ENCODE measurements around the gene MRPS27. TPM values are rescaled to one million over a fixed set of nuclear protein-coding genes. Genes with fewer than 3 reads are reported as not detected.

MRPS27 gene
- total and polyA plus RNA-seq, 5 experiments from 2014 or later: 31.7 to 48.5 (median 43.6) TPM

- Mint-ChIP-seq H3K4me3 (no peak overlapping the region), H3K27ac (no peak overlapping the region), H3K27me3 (no peaks in the 10 kb centered on the region), H3K9me3 (no peaks in the 10 kb centered on the region), H3K36me3 (peaks cover 0 to 19% (median 7%) of the 10 kb centered on the region in 3 donors), H3K4me1 (peaks cover 4 to 28% (median 8%) of the 10 kb centered on the region in 4 donors)
- DNase-seq: no peak
- POLR2A ChIA-PET: no interaction called here
- no peak for ATAC-seq
These were observed 53.2 kb downstream of the MRPS27 start for GRCh38 chr5:72266862-72267261.

DNA sequence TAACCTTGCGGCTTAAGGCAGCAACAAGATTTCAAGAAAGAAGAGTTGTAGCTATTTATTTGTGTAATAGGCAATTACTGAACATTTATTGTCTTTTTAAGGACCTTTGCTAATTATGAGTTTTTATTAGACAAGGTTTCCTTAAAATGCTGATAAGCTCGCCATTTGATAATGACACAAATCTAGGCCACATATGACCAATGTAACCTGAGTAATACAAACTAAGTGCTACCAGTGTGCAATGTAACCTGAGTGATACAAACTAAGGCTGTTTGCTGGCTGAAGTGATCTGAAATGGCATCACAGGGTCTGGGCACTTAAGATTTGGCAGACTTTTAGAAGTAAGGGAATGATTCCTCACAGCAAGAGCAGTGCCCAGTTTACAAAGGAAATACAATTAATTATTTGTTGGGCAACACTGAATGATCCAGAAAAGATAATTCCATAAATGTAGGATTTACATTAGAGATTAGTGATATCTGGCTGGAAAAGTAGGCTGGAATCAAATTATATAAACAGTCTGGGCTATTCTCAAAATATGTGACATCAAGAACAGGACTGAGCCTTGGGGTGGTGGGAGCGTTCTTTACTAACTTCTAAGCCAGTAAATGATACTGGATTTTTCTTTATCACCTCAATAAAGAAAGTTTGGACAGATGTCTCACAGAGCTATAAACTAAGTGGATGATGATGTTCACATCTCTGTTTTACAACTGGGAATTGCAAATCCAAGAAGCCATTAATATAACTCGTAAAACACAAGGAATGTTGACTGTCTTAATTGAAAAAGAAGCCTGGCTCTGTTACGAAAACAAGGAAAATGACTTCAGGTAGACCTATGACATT lies 54.8 kb downstream of the MRPS27 start:
- Mint-ChIP-seq H3K27ac (no peak overlapping the region), H3K36me3 (peaks cover 0 to 27% (median 13%) of the 10 kb centered on the region in 3 donors), H3K4me3 (no peak overlapping the region), H3K9me3 (no peaks in the 10 kb centered on the region), H3K4me1 (peaks cover 4 to 28% (median 8%) of the 10 kb centered on the region in 4 donors), H3K27me3 (no peaks in the 10 kb centered on the region)
- no peak for DNase-seq
- POLR2A ChIA-PET: no interaction called here
- ATAC-seq: no peak

- no peak for ATAC-seq
- no peaks in the 10 kb centered on the region for H3K27me3 Mint-ChIP-seq
- POLR2A ChIA-PET: no interaction called here
- peaks cover 8 to 18% (median 10%) of the 10 kb centered on the region in 4 donors for H3K4me1 Mint-ChIP-seq
- no peak overlapping the region for H3K27ac Mint-ChIP-seq
- no peak overlapping the region for H3K4me3 Mint-ChIP-seq
- peaks cover 0 to 49% (median 20%) of the 10 kb centered on the region in 3 donors for H3K36me3 Mint-ChIP-seq
- no peak for DNase-seq
- no peaks in the 10 kb centered on the region for H3K9me3 Mint-ChIP-seq
These were observed 63.5 kb downstream of the MRPS27 start for GRCh38 chr5:72256536-72256935.

DNA sequence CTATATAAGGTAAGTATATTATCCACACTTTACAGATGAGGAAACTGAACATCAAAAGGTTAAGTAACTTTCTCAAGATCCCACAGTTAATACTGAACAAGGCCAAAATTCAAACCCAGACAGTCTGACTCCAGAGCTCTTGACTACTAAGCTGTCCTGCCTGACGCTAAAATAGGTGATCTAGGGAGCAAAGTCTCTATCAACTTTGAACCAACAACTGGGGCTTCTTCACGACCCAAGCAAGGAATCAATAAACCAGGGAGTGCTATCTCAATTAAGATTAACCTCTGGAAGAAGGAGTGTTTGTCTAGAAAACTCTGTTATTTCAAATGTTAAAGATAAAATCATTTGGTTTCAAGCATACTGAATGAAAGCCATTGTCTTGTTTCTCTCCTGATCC lies 64.4 kb downstream of the MRPS27 start:
- Mint-ChIP-seq H3K4me1 (peaks cover 8 to 26% (median 16%) of the 10 kb centered on the region in 4 donors), H3K27ac (no peak overlapping the region), H3K27me3 (no peaks in the 10 kb centered on the region), H3K4me3 (no peak overlapping the region), H3K9me3 (no peaks in the 10 kb centered on the region), H3K36me3 (peaks cover 0 to 46% (median 14%) of the 10 kb centered on the region in 3 donors)
- DNase-seq (no peak), ATAC-seq (no peak)
- POLR2A ChIA-PET: no interaction called here

DNA sequence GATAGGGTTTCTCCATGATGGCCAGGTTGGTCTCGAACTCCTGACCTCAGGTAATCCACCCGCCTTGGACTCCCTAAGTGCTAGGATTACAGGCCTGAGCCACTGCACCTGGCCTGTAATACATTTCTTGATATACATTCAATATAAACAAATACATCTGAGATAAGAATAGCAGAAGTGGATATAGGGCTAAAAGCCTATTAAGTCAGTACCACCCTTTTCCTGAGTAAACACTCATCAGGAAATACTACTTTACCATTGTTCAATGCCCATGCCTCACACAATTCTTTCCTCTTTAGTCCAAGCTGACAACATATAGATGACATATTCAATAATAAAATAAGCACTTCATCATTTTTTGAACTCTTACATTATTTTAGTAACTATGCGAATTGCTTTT lies 64.8 kb downstream of the MRPS27 start:
- H3K27me3 Mint-ChIP-seq: no peaks in the 10 kb centered on the region
- H3K27ac Mint-ChIP-seq: no peak overlapping the region

GRCh38 chr5:72252574-72253155 lies 67.4 kb downstream of the MRPS27 start:
- Mint-ChIP-seq H3K4me1 (peaks cover 8 to 28% (median 19%) of the 10 kb centered on the region in 4 donors), H3K27ac (no peak overlapping the region), H3K27me3 (no peaks in the 10 kb centered on the region), H3K36me3 (peaks cover 0 to 40% (median 6%) of the 10 kb centered on the region in 3 donors), H3K4me3 (no peak overlapping the region), H3K9me3 (no peaks in the 10 kb centered on the region)
- no peak for ATAC-seq
- POLR2A ChIA-PET: no interaction called here
- DNase-seq: no peak

More for the DNA sequence above, 64.8 kb downstream of the MRPS27 start:
- Mint-ChIP-seq H3K36me3 (peaks cover 0 to 47% (median 14%) of the 10 kb centered on the region in 3 donors), H3K4me3 (no peak overlapping the region), H3K9me3 (no peaks in the 10 kb centered on the region), H3K4me1 (peaks cover 8 to 26% (median 16%) of the 10 kb centered on the region in 4 donors)
- POLR2A ChIA-PET: no interaction called here
- DNase-seq: no peak
- ATAC-seq: no peak

GRCh38 chr5:72252008-72252407 lies 68.0 kb downstream of the MRPS27 start:
- peaks cover 0 to 35% (median 2%) of the 10 kb centered on the region in 3 donors for H3K36me3 Mint-ChIP-seq
- no peak for ATAC-seq
- no peaks in the 10 kb centered on the region for H3K27me3 Mint-ChIP-seq
- H3K27ac Mint-ChIP-seq: no peak overlapping the region
- POLR2A ChIA-PET: no interaction called here
- H3K9me3 Mint-ChIP-seq: no peaks in the 10 kb centered on the region
- no peak overlapping the region for H3K4me3 Mint-ChIP-seq
- peaks cover 13 to 25% (median 19%) of the 10 kb centered on the region in 4 donors for H3K4me1 Mint-ChIP-seq
- no peak for DNase-seq

DNA sequence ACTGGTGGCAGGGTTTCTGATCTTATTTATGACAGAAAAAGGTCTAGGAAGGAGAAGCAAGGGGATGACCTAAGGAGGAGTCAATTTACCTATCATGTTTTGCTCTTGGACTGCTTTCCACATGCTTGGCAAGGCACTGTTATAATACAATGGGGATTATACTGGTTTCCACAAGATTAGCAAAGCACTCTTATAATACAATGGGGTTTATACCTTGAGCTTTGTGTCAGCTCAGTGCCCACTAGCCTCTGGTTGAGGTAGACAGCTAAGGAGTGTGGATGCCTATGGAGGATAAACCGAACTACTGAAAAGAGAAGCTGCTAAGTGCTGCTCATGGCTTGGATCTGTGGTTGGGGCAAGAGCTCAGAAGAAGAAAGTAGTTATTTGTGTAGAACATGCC lies 68.7 kb downstream of the MRPS27 start:
- Mint-ChIP-seq H3K4me3 (no peak overlapping the region), H3K36me3 (peaks cover 0 to 33% (median 2%) of the 10 kb centered on the region in 3 donors), H3K27ac (peak overlapping the region in 1 of 10 donors; percentile 14), H3K4me1 (peaks cover 14 to 31% (median 24%) of the 10 kb centered on the region in 4 donors), H3K27me3 (no peaks in the 10 kb centered on the region), H3K9me3 (no peaks in the 10 kb centered on the region)
- ATAC-seq: no peak
- POLR2A ChIA-PET: no interaction called here
- no peak for DNase-seq

- DNase-seq (no peak), ATAC-seq (no peak)
- H3K27ac Mint-ChIP-seq: no peak overlapping the region
- no peak overlapping the region for H3K4me3 Mint-ChIP-seq
- POLR2A ChIA-PET: no interaction called here
- no peaks in the 10 kb centered on the region for H3K27me3 Mint-ChIP-seq
- no peaks in the 10 kb centered on the region for H3K9me3 Mint-ChIP-seq
- H3K4me1 Mint-ChIP-seq: peaks cover 22 to 50% (median 34%) of the 10 kb centered on the region in 4 donors
- H3K36me3 Mint-ChIP-seq: peaks cover 0 to 19% (median 0%) of the 10 kb centered on the region in 3 donors
These were observed 71.5 kb downstream of the MRPS27 start for GRCh38 chr5:72248410-72248981.

DNA sequence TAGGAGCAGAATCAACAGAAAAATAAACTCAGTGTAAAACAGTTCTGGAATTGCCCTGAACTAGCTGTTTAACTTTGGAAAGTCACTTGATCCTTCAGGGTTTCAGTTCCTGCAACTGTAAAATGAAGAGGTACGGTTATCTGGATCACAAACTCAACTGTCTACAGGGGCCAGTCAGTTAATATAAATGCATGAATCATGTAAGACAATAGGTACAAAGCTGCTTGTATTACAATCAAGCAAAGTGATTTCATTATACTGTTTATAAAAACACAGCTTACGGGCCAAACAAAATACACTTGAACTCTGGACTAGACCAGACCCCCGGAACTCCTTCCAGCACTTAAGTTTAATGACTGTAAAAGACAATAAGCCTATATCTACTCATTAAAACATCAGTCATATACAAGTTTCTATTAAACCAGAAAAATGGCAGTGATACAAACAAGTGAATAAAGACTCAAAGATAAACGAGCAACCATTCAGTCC lies 73.0 kb downstream of the MRPS27 start:
- ATAC-seq (no peak), DNase-seq (no peak)
- POLR2A ChIA-PET: no interaction called here
- Mint-ChIP-seq H3K27me3 (no peaks in the 10 kb centered on the region), H3K9me3 (no peaks in the 10 kb centered on the region), H3K4me1 (peaks cover 22 to 54% (median 33%) of the 10 kb centered on the region in 4 donors), H3K27ac (peak overlapping the region in 1 of 10 donors; percentile 43), H3K36me3 (peaks cover 0 to 18% (median 0%) of the 10 kb centered on the region in 3 donors), H3K4me3 (no peak overlapping the region)

GRCh38 chr5:72245951-72246532 lies 74.0 kb downstream of the MRPS27 start:
- POLR2A ChIA-PET: no interaction called here
- no peak for DNase-seq
- ATAC-seq: peak in 1 of 2 donors; percentile 59
- Mint-ChIP-seq H3K4me1 (peaks cover 22 to 54% (median 34%) of the 10 kb centered on the region in 4 donors), H3K4me3 (no peak overlapping the region), H3K9me3 (no peaks in the 10 kb centered on the region), H3K27me3 (no peaks in the 10 kb centered on the region), H3K27ac (no peak overlapping the region), H3K36me3 (peaks cover 0 to 21% (median 0%) of the 10 kb centered on the region in 3 donors)

- no peak for ATAC-seq
- H3K4me3 Mint-ChIP-seq: no peak overlapping the region
- peak overlapping the region in 1 of 10 donors; percentile 26 for H3K27ac Mint-ChIP-seq
- no peaks in the 10 kb centered on the region for H3K9me3 Mint-ChIP-seq
- peaks cover 0 to 24% (median 0%) of the 10 kb centered on the region in 3 donors for H3K36me3 Mint-ChIP-seq
- no peak for DNase-seq
- POLR2A ChIA-PET: no interaction called here
- no peaks in the 10 kb centered on the region for H3K27me3 Mint-ChIP-seq
- H3K4me1 Mint-ChIP-seq: peaks cover 22 to 51% (median 32%) of the 10 kb centered on the region in 4 donors
These were observed 74.5 kb downstream of the MRPS27 start for GRCh38 chr5:72245546-72245945.
